Breast epithelium (tissue), 4 donors: ENCODE results near the gene CFDP1. TPM values are rescaled to one million over a fixed set of nuclear protein-coding genes. Genes with fewer than 3 reads are reported as not detected.

ENCODE experiments used
- DNase-seq, 2 donors: peaks; one replicate each; pipeline ENCODE4 v3.0.0-alpha.2; 2019; ENCODE audit warnings: low spot score in 2 of 2
- H3K27ac ChIP-seq, 2 donors: fragments of 200-600 bp; sonication (generic) in 1 of 2; one replicate each; pipeline ENCODE4 v1.5.1; 2016 to 2019; ENCODE audit warnings: mild to moderate bottlenecking in 1 of 2
- H3K27me3 ChIP-seq, 2 donors: fragments of 200-600 bp; sonication (generic) in 1 of 2; one replicate each; pipeline versions ENCODE4 v1.5.1 to v1.6.0; 2017 to 2019; ENCODE audit warnings: control low read depth in 1 of 2, mild to moderate bottlenecking in 1 of 2
- H3K36me3 ChIP-seq: fragments of 200-600 bp; one replicate; pipeline ENCODE4 v1.5.1; 2019
- H3K4me1 ChIP-seq, 2 donors: fragments of 200-600 bp; sonication (generic); one replicate each; pipeline ENCODE4 v1.5.1; 2016 to 2019; ENCODE audit warnings: control low read depth in 1 of 2
- H3K4me3 ChIP-seq, 3 donors: fragments of 200-600 bp; sonication (generic); 1 replicate in 2 of 3; 2 replicates in 1 of 3; pipeline ENCODE4 v1.5.1; 2016 to 2019; ENCODE audit warnings: mild to moderate bottlenecking in 3 of 3, moderate library complexity in 2 of 3
- H3K9me3 ChIP-seq, 2 donors: fragments of 200-600 bp; sonication (generic) in 1 of 2; one replicate each; pipeline ENCODE4 v1.5.1; 2016 to 2019; ENCODE audit warnings: control low read depth in 1 of 2
- CTCF ChIP-seq, 3 donors: fragments of 450-650 bp; IDR thresholded peaks; one replicate each; pipeline ENCODE4 v1.5.1; 2016 to 2017; ENCODE audit warnings: antibody characterized with exemption in 3 of 3, mild to moderate bottlenecking in 3 of 3, moderate library complexity in 3 of 3
- POLR2A ChIP-seq: fragments of 450-650 bp; IDR thresholded peaks from one replicate; pipeline ENCODE4 v1.6.1; 2016; ENCODE audit warnings: antibody characterized with exemption, mild to moderate bottlenecking, moderate library complexity
- POLR2AphosphoS5 ChIP-seq, 3 donors: sonication (generic); formaldehyde crosslinking; IDR thresholded peaks; one replicate each; pipeline ENCODE4 v1.6.1; 2017; ENCODE audit warnings: antibody characterized with exemption in 3 of 3
- intact Hi-C: fragments of 100-400 bp; cut with DNase I; formaldehyde crosslinking; loops from one replicate; pipeline ENCODE4 v1.15.1; 2023; ENCODE audit warnings: low total_unique reads
- total RNA-seq, 3 donors: library from RNA; depleted of rRNA; stranded (reverse); fragments of >200 nt; gene quantifications; one replicate each; pipeline ENCODE4 v1.1.0, GENCODE V29; 2016

CFDP1 gene
- total RNA-seq, 3 donors from 2014 or later, result 55.5 to 81.9 (median 80.9) TPM

GRCh38 chr16:75252946-75253911 lies 180.1 kb downstream of the CFDP1 start:
- H3K9me3 ChIP-seq, result no peaks in the 10 kb centered on the region
- DNase-seq, result no peak
- H3K4me1 ChIP-seq, result peaks cover 53 to 63% of the 10 kb centered on the region in 2 donors
- intact Hi-C loops, result loop anchor here (10.0 kb wide), 1 partner anchor 132 kb away; no protein-coding TSS in a partner anchor
- H3K4me3 ChIP-seq, result peak overlapping the region in 1 of 3 donors; percentile 37
- peak overlapping the region; percentile 95 to 98 for H3K27ac ChIP-seq
- H3K36me3 ChIP-seq, result no peaks in the 10 kb centered on the region
- TF ChIP-seq CTCF (IDR thresholded peaks at IDR 0.05), result no peak
- no peak for TF ChIP-seq POLR2A
- no peak for TF ChIP-seq POLR2AphosphoS5 (IDR thresholded peaks at IDR 0.05)
- no peaks in the 10 kb centered on the region for H3K27me3 ChIP-seq

- H3K4me1 ChIP-seq, result peaks cover 54 to 57% of the 10 kb centered on the region in 2 donors
- no peaks in the 10 kb centered on the region for H3K36me3 ChIP-seq
- no peaks in the 10 kb centered on the region for H3K27me3 ChIP-seq
- no peaks in the 10 kb centered on the region for H3K9me3 ChIP-seq
- TF ChIP-seq POLR2A (no peak), POLR2AphosphoS5 (IDR thresholded peaks at IDR 0.05) (peak in 2 of 3 donors; percentile 1 to 19), CTCF (IDR thresholded peaks at IDR 0.05) (no peak)
- no peak for DNase-seq
- H3K27ac ChIP-seq, result peak overlapping the region; percentile 95 to 98
- intact Hi-C loops, result loop anchor here (10.0 kb wide), 1 partner anchor 133 kb away; no protein-coding TSS in a partner anchor
- peak overlapping the region; percentile 71 to 88 (median 74) for H3K4me3 ChIP-seq
Measured at GRCh38 chr16:75252049-75252864, 181.0 kb downstream of the CFDP1 start.

GRCh38 chr16:75251280-75252048 lies 181.8 kb downstream of the CFDP1 start, which contains the start of gene BCAR1:
Gene BCAR1 (minus strand): TSS chr16:75251624. CDS start chr16:75251482, 142 bp downstream.
- peak within 1 kb of the TSS; percentile 71 to 88 (median 74) for H3K4me3 ChIP-seq
- H3K27me3 ChIP-seq, result no peaks in the 10 kb centered on the region
- peak within 1 kb of the TSS; percentile 95 to 98 for H3K27ac ChIP-seq
- H3K4me1 ChIP-seq, result peaks cover 48 to 52% of the 10 kb centered on the region in 2 donors
- intact Hi-C loops, result loop anchor here (10.0 kb wide), 1 partner anchor 133 kb away; no protein-coding TSS in a partner anchor
- no peaks in the 10 kb centered on the region for H3K9me3 ChIP-seq
- DNase-seq, result peak; percentile 70 to 79
- H3K36me3 ChIP-seq, result no peaks in the 10 kb centered on the region
- TF ChIP-seq POLR2A (no peak), POLR2AphosphoS5 (IDR thresholded peaks at IDR 0.05) (peak in 1 of 3 donors; percentile 6)

- peak overlapping the region; percentile 95 to 98 for H3K27ac ChIP-seq
- peaks cover 43 to 56% of the 10 kb centered on the region in 2 donors for H3K4me1 ChIP-seq
- no peak for DNase-seq
- H3K36me3 ChIP-seq, result no peaks in the 10 kb centered on the region
- H3K9me3 ChIP-seq, result no peaks in the 10 kb centered on the region
- no peak for TF ChIP-seq POLR2AphosphoS5 (IDR thresholded peaks at IDR 0.05)
- TF ChIP-seq CTCF (IDR thresholded peaks at IDR 0.05), result no peak
- TF ChIP-seq POLR2A, result no peak
- intact Hi-C loops, result loop anchor here (10.0 kb wide), 1 partner anchor 134 kb away; no protein-coding TSS in a partner anchor
- H3K4me3 ChIP-seq, result peak overlapping the region; percentile 71 to 88 (median 74)
- no peaks in the 10 kb centered on the region for H3K27me3 ChIP-seq
Measured at GRCh38 chr16:75250809-75251279, 182.5 kb downstream of the CFDP1 start.
